Stomach (tissue), 9 donors: ENCODE results near the gene GRSF1. TPM values are rescaled to one million over a fixed set of nuclear protein-coding genes. Genes with fewer than 3 reads are reported as not detected.

Experiments
- DNase-seq, 2 donors: peaks; one replicate each; pipeline versions ENCODE4 v3.0.0 to v3.0.0-alpha.2; 2013 to 2019
- H3K27ac ChIP-seq, 5 donors: fragments of 200-600 bp in 4 of 5; sonication (generic) in 4 of 5; one replicate each; pipeline ENCODE4 v1.5.1; 2013 to 2019; ENCODE audit warnings: mild to moderate bottlenecking in 1 of 5, moderate library complexity in 1 of 5
- H3K27me3 ChIP-seq, 3 donors: fragments of 200-600 bp; sonication (generic); one replicate each; pipeline ENCODE4 v1.5.1; 2017 to 2019; ENCODE audit warnings: mixed run types in 1 of 3
- H3K36me3 ChIP-seq, 4 donors: fragments of 200-600 bp; sonication (generic); 1 replicate in 3 of 4; 2 replicates in 1 of 4; pipeline ENCODE4 v1.5.1; 2016 to 2019
- H3K4me1 ChIP-seq, 4 donors: fragments of 200-600 bp; sonication (generic); one replicate each; pipeline ENCODE4 v1.5.1; 2016 to 2019
- H3K4me3 ChIP-seq, 4 donors: fragments of 200-600 bp; sonication (generic) in 3 of 4; one replicate each; pipeline ENCODE4 v1.5.1; 2016 to 2019; ENCODE audit warnings: mild to moderate bottlenecking in 1 of 4
- H3K9me3 ChIP-seq, 4 donors: fragments of 200-600 bp; sonication (generic); one replicate each; pipeline ENCODE4 v1.5.1; 2016 to 2019
- EP300 ChIP-seq: sonication (generic); formaldehyde crosslinking; IDR thresholded peaks from one replicate; pipeline ENCODE4 v1.6.1; 2017; ENCODE audit warnings: antibody characterized with exemption
- POLR2A ChIP-seq, 4 donors: fragments of 450-650 bp; IDR thresholded peaks; one replicate each; pipeline ENCODE4 v1.6.1; 2016; ENCODE audit warnings: antibody characterized with exemption in 4 of 4, control low read depth in 2 of 4, mild to moderate bottlenecking in 1 of 4, moderate library complexity in 1 of 4
- POLR2AphosphoS5 ChIP-seq, 3 donors: sonication (generic); formaldehyde crosslinking; IDR thresholded peaks; one replicate each; pipeline ENCODE4 v1.6.1; 2016; ENCODE audit warnings: antibody characterized with exemption in 3 of 3
- WGBS, 5 donors: extraction: QIAGEN DNeasy Blood & Tissue Kit in 3 of 5; methylation state at CpG; one replicate each; pipeline versions ENCODE4 v1.1.5 to v1.1.7; 2013 to 2018; 5-methylcytosine and 5-hydroxymethylcytosine counted together
- intact Hi-C: fragments of 100-400 bp; cut with DNase I; formaldehyde crosslinking; loops from one replicate; pipeline ENCODE4 v1.15.1; 2023; ENCODE audit warnings: low total_unique reads
- polyA plus RNA-seq, 3 donors: library from polyadenylated mRNA; stranded (reverse); fragments of 200-250 nt; gene quantifications; one replicate each; pipeline ENCODE4 v1.2.3, GENCODE V29; 2013
- small RNA-seq, 4 donors: library from RNA; depleted of rRNA; stranded (forward); fragments of <200 nt; gene quantifications; one replicate each; pipeline ENCODE3, GENCODE V24; 2016
- total RNA-seq, 5 donors: library from RNA; depleted of rRNA; stranded (reverse); fragments of >200 nt; gene quantifications; one replicate each; pipeline versions ENCODE4 v1.1.0 to v1.2.3, GENCODE V29; 2014 to 2016
- TF ChIP-seq, protein P1 (sequence below), 7 experiments: fragments of 450-650 bp in 4 of 7; fragments of 200-600 bp in 3 of 7; sonication (generic) in 3 of 7; IDR thresholded peaks; one replicate each; pipeline ENCODE4 v1.5.1; 2016 to 2019; ENCODE audit warnings: antibody characterized with exemption in 7 of 7, control low read depth in 2 of 7, mild to moderate bottlenecking in 1 of 7
- donor health status: healthy with polysubstance abuse.
- donor health status: Bipolar disorder and iron deficiency.
- donor health status: healthy.

GRSF1 gene
- total and polyA plus RNA-seq, 8 donors, result 24.0 to 86.5 (median 56.4) TPM

DNA sequence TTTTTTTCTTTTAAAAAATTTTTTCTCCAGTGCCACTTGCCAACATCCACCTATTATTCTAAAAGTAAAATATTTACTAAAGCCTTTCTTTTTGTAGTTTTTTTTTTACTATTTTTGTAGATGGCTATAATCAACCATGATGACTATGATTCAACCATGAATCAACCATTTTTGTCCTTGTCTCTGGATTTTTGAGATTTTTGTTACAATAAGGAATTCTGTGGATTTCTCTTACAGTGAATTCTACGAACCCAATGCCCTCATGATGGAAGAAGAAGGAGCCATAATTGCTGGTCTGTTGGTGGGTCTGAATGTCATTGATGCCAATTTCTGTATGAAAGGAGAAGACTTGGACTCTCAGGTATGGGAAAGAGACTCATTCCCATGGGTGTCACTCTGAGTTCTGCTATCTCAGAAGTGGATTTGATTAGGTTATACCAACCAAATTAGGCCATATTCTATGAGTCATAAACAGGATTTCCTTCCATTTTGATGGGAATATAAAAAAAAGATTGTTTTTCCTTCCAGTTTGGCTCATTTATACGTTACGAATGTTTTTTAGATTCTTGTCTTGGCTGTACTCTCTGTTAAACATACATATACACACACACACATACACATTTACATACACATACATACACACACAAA lies 71.3 kb downstream of the GRSF1 start:
- peaks cover 7 to 94% (median 85%) of the 10 kb centered on the region in 4 donors for H3K36me3 ChIP-seq
- no peak overlapping the region for H3K4me3 ChIP-seq
- DNase-seq, result no peak
- intact Hi-C loops, result no loop called here
- no peaks in the 10 kb centered on the region for H3K4me1 ChIP-seq
- TF ChIP-seq POLR2A (IDR thresholded peaks at IDR 0.05), result no peak
- TF ChIP-seq, protein P1, sequence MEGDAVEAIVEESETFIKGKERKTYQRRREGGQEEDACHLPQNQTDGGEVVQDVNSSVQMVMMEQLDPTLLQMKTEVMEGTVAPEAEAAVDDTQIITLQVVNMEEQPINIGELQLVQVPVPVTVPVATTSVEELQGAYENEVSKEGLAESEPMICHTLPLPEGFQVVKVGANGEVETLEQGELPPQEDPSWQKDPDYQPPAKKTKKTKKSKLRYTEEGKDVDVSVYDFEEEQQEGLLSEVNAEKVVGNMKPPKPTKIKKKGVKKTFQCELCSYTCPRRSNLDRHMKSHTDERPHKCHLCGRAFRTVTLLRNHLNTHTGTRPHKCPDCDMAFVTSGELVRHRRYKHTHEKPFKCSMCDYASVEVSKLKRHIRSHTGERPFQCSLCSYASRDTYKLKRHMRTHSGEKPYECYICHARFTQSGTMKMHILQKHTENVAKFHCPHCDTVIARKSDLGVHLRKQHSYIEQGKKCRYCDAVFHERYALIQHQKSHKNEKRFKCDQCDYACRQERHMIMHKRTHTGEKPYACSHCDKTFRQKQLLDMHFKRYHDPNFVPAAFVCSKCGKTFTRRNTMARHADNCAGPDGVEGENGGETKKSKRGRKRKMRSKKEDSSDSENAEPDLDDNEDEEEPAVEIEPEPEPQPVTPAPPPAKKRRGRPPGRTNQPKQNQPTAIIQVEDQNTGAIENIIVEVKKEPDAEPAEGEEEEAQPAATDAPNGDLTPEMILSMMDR (IDR thresholded peaks at IDR 0.05), result no peak
- TF ChIP-seq POLR2AphosphoS5 (IDR thresholded peaks at IDR 0.05), result no peak
- TF ChIP-seq EP300, result no peak
- 92 to 97% (median 94%) methylated on average over 3 of the region's 3 CpGs for WGBS, 5 donors
- no peaks in the 10 kb centered on the region for H3K9me3 ChIP-seq
- H3K27ac ChIP-seq, result no peak overlapping the region
- H3K27me3 ChIP-seq, result no peaks in the 10 kb centered on the region

Small RNAs within 50 kb of the gene (small RNA-seq; reads per million reads assigned to genes)
- gene RF00026 (0 reads per million in 4 donors), gene RNU6-891P (0 reads per million in 4 donors)

Other genes with a start within 250 kb of the GRSF1 start
- not detected for gene AMBN, start 247.6 kb downstream of the GRSF1 start, total RNA-seq
- not detected for gene AMBN, start 247.6 kb downstream of the GRSF1 start, polyA plus RNA-seq
- gene ENAM, start 211.1 kb downstream of the GRSF1 start, total RNA-seq, result 1 to 10 TPM in 1 of 5 donors, under 1 TPM in 2, not detected in 2; 0.14 to 1.7 (median 0.45) TPM
- under 1 TPM; 0.20 to 0.92 (median 0.44) TPM for gene ENAM, start 211.1 kb downstream of the GRSF1 start, polyA plus RNA-seq
- 100 to 1,000 TPM in 1 of 5 donors, 10 to 100 TPM in 3, 1 to 10 TPM in 1; 5.5 to 284 (median 25.0) TPM for gene JCHAIN, start 173.4 kb downstream of the GRSF1 start, total RNA-seq
- gene JCHAIN, start 173.4 kb downstream of the GRSF1 start, polyA plus RNA-seq, result 100 to 1,000 TPM in 2 of 3 donors, 10 to 100 TPM in 1; 49.4 to 167 (median 136) TPM
- 10 to 100 TPM; 11.3 to 22.2 (median 17.5) TPM for gene UTP3, start 151.4 kb downstream of the GRSF1 start, total RNA-seq
- gene UTP3, start 151.4 kb downstream of the GRSF1 start, polyA plus RNA-seq, result 10 to 100 TPM; 16.3 to 20.7 (median 19.5) TPM
- 100 to 1,000 TPM in 2 of 5 donors, 10 to 100 TPM in 3; 39.7 to 120 (median 94.5) TPM for gene RUFY3, start 117.9 kb downstream of the GRSF1 start, total RNA-seq
- gene RUFY3, start 117.9 kb downstream of the GRSF1 start, polyA plus RNA-seq, result 10 to 100 TPM; 13.2 to 20.4 (median 14.4) TPM
- 10 to 100 TPM in 3 of 5 donors, 1 to 10 TPM in 1, under 1 TPM in 1; 0.87 to 48.8 (median 16.7) TPM for gene MOB1B, start 62.5 kb upstream of the GRSF1 start, total RNA-seq
- 1 to 10 TPM; 3.7 to 4.7 (median 4.3) TPM for gene MOB1B, start 62.5 kb upstream of the GRSF1 start, polyA plus RNA-seq
- gene DCK, start 153.8 kb upstream of the GRSF1 start, total RNA-seq, result 10 to 100 TPM; 11.9 to 43.2 (median 16.1) TPM
- gene DCK, start 153.8 kb upstream of the GRSF1 start, polyA plus RNA-seq, result 10 to 100 TPM in 2 of 3 donors, 1 to 10 TPM in 1; 6.7 to 13.7 (median 11.2) TPM